NCI-H1930 (cell line): ENCODE measurements around the gene PGK1.
A peak's percentile ranks its signal among the peaks of the same experiment; 100 is the strongest.
"Not testable (repeated sequence)": the region's sequence is repeated elsewhere in the genome, so short reads cannot be mapped to it uniquely, and the experiment has no call there.

Source experiments
- DNase-seq, 2 experiments: peaks; one replicate each; lab custom pipeline; 2025; lab: John Stamatoyannopoulos, UW

Gene PGK1

GRCh38 chrX:78103623-78104446 is at the start of gene PGK1:
Gene PGK1 (plus strand): TSS chrX:78104248. CDS start chrX:78104341, 93 bp downstream.
- peak; percentile 60 to 76 for DNase-seq

GRCh38 chrX:78063687-78064086 is 40.4 kb upstream of the PGK1 start:
- DNase-seq, result no peak

- no peak for DNase-seq
These were observed 39.9 kb upstream of the PGK1 start for GRCh38 chrX:78064152-78064551.

- DNase-seq, result not testable (repeated sequence)
These were observed 39.1 kb upstream of the PGK1 start for GRCh38 chrX:78064698-78065601.

GRCh38 chrX:78066110-78066509 is 37.9 kb upstream of the PGK1 start:
- no peak for DNase-seq

GRCh38 chrX:78071331-78071730 is 32.7 kb upstream of the PGK1 start:
- DNase-seq, result no peak

- DNase-seq, result not testable (repeated sequence)
These were observed 30.6 kb upstream of the PGK1 start for GRCh38 chrX:78073147-78074077.

GRCh38 chrX:78074088-78074487 is 30.0 kb upstream of the PGK1 start:
- no peak for DNase-seq

GRCh38 chrX:78075787-78076389 is 28.2 kb upstream of the PGK1 start:
- DNase-seq, result no peak

GRCh38 chrX:78081413-78081812 is 22.6 kb upstream of the PGK1 start:
- not testable (repeated sequence) for DNase-seq

- DNase-seq, result no peak
These were observed 11.8 kb upstream of the PGK1 start for GRCh38 chrX:78092296-78092695.

- DNase-seq, result no peak
These were observed 5.9 kb upstream of the PGK1 start for GRCh38 chrX:78098108-78098507.

- DNase-seq, result no peak
These were observed 2.0 kb upstream of the PGK1 start for GRCh38 chrX:78102091-78102490.

GRCh38 chrX:78103001-78103622 is 936 bp upstream of the PGK1 start:
- DNase-seq, result no peak

- no peak for DNase-seq
These were observed 564 bp downstream of the PGK1 start for GRCh38 chrX:78104447-78105176.

GRCh38 chrX:78105944-78106650 is 2.0 kb downstream of the PGK1 start:
- DNase-seq, result no peak

GRCh38 chrX:78106651-78106986 is 2.6 kb downstream of the PGK1 start:
- DNase-seq, result no peak

- no peak for DNase-seq
These were observed 5.4 kb downstream of the PGK1 start for GRCh38 chrX:78109458-78109857.

- DNase-seq, result no peak
These were observed 7.3 kb downstream of the PGK1 start for GRCh38 chrX:78111140-78111931.
